ENCODE results near the gene P4HA3. TPM values are rescaled to one million over a fixed set of nuclear protein-coding genes. Genes with fewer than 3 reads are reported as not detected.

Gene P4HA3
- total RNA-seq, 1 experiment from 2014 or later: 0.13 TPM

DNA sequence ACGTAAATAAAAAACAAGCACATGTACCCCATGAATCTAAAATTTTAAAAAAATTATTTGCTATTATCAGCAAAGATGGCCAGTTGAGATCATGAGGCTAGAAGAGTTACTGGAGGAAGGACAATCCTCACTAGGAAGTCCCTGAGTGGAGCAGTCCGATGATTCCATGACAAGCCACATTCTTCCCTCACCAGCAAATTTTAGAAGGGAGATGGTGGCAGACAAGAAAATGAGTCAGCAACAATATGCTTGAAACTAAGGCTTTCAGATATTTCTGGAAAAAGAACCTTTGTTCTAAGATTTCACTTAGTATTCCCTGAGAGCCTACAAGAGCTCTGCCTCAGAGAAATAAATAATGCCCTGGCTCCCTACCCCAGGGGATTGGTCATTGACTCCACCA, 34.9 kb downstream of the P4HA3 start:
- DNase-seq (ENCODE audit: low spot score): no peak
- H3K27ac Mint-ChIP-seq: no peak overlapping the region
- H3K36me3 Mint-ChIP-seq: no peaks in the 10 kb centered on the region
- ATAC-seq: no peak
- no peaks in the 10 kb centered on the region for H3K9me3 Mint-ChIP-seq
- no peak overlapping the region for H3K4me3 Mint-ChIP-seq
- H3K27me3 Mint-ChIP-seq (ENCODE audit: low read depth): no peaks in the 10 kb centered on the region; the same call in 1 of the 2 replicates
- TF ChIP-seq, protein P1, sequence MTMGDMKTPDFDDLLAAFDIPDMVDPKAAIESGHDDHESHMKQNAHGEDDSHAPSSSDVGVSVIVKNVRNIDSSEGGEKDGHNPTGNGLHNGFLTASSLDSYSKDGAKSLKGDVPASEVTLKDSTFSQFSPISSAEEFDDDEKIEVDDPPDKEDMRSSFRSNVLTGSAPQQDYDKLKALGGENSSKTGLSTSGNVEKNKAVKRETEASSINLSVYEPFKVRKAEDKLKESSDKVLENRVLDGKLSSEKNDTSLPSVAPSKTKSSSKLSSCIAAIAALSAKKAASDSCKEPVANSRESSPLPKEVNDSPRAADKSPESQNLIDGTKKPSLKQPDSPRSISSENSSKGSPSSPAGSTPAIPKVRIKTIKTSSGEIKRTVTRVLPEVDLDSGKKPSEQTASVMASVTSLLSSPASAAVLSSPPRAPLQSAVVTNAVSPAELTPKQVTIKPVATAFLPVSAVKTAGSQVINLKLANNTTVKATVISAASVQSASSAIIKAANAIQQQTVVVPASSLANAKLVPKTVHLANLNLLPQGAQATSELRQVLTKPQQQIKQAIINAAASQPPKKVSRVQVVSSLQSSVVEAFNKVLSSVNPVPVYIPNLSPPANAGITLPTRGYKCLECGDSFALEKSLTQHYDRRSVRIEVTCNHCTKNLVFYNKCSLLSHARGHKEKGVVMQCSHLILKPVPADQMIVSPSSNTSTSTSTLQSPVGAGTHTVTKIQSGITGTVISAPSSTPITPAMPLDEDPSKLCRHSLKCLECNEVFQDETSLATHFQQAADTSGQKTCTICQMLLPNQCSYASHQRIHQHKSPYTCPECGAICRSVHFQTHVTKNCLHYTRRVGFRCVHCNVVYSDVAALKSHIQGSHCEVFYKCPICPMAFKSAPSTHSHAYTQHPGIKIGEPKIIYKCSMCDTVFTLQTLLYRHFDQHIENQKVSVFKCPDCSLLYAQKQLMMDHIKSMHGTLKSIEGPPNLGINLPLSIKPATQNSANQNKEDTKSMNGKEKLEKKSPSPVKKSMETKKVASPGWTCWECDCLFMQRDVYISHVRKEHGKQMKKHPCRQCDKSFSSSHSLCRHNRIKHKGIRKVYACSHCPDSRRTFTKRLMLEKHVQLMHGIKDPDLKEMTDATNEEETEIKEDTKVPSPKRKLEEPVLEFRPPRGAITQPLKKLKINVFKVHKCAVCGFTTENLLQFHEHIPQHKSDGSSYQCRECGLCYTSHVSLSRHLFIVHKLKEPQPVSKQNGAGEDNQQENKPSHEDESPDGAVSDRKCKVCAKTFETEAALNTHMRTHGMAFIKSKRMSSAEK (CRISPR knock-in tag; IDR thresholded peaks at IDR 0.05; ENCODE audit: borderline replicate concordance): no peak
- TF ChIP-seq ZNF317 (CRISPR knock-in tag; IDR thresholded peaks at IDR 0.05; ENCODE audit: borderline replicate concordance, low read depth): no peak
- ChIA-PET POLR2A (no interaction called here), CTCF (no interaction called here)
- no peaks in the 10 kb centered on the region for H3K4me1 Mint-ChIP-seq

- H3K4me1 Mint-ChIP-seq: no peaks in the 10 kb centered on the region
- DNase-seq (ENCODE audit: low spot score) (no peak), ATAC-seq (no peak)
- no peaks in the 10 kb centered on the region for H3K36me3 Mint-ChIP-seq
- CTCF ChIA-PET: interaction anchor here (1.7 kb wide), 1 partner anchor 17 kb away, joined by 6 read pairs; no protein-coding TSS in a partner anchor
- no peak overlapping the region for H3K27ac Mint-ChIP-seq
- H3K9me3 Mint-ChIP-seq: no peaks in the 10 kb centered on the region
- POLR2A ChIA-PET: no interaction called here
- H3K27me3 Mint-ChIP-seq (ENCODE audit: low read depth): no peaks in the 10 kb centered on the region; the same call in 1 of the 2 replicates
- no peak overlapping the region for H3K4me3 Mint-ChIP-seq
- TF ChIP-seq, protein P2, sequence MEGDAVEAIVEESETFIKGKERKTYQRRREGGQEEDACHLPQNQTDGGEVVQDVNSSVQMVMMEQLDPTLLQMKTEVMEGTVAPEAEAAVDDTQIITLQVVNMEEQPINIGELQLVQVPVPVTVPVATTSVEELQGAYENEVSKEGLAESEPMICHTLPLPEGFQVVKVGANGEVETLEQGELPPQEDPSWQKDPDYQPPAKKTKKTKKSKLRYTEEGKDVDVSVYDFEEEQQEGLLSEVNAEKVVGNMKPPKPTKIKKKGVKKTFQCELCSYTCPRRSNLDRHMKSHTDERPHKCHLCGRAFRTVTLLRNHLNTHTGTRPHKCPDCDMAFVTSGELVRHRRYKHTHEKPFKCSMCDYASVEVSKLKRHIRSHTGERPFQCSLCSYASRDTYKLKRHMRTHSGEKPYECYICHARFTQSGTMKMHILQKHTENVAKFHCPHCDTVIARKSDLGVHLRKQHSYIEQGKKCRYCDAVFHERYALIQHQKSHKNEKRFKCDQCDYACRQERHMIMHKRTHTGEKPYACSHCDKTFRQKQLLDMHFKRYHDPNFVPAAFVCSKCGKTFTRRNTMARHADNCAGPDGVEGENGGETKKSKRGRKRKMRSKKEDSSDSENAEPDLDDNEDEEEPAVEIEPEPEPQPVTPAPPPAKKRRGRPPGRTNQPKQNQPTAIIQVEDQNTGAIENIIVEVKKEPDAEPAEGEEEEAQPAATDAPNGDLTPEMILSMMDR (IDR thresholded peaks at IDR 0.05): no peak
- TF ChIP-seq ZNF263 (CRISPR knock-in tag; IDR thresholded peaks at IDR 0.05; ENCODE audit: low read depth): no peak
- no peak for TF ChIP-seq NR2C2 (CRISPR knock-in tag; IDR thresholded peaks at IDR 0.05)
- TF ChIP-seq, protein P3, sequence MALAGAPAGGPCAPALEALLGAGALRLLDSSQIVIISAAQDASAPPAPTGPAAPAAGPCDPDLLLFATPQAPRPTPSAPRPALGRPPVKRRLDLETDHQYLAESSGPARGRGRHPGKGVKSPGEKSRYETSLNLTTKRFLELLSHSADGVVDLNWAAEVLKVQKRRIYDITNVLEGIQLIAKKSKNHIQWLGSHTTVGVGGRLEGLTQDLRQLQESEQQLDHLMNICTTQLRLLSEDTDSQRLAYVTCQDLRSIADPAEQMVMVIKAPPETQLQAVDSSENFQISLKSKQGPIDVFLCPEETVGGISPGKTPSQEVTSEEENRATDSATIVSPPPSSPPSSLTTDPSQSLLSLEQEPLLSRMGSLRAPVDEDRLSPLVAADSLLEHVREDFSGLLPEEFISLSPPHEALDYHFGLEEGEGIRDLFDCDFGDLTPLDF (CRISPR knock-in tag; IDR thresholded peaks at IDR 0.05): no peak
- TF ChIP-seq ARID4B (CRISPR knock-in tag; IDR thresholded peaks at IDR 0.05; ENCODE audit: borderline replicate concordance): no peak
- TF ChIP-seq SP1 (CRISPR knock-in tag; conservative IDR thresholded peaks at IDR 0.05): no peak
- no peak for TF ChIP-seq NFE2L1 (CRISPR knock-in tag; IDR thresholded peaks at IDR 0.05)
- TF ChIP-seq MLX (CRISPR knock-in tag; IDR thresholded peaks at IDR 0.05): no peak
- TF ChIP-seq PREB (CRISPR knock-in tag; IDR thresholded peaks at IDR 0.05; ENCODE audit: borderline replicate concordance): no peak
- TF ChIP-seq ZNF425 (CRISPR knock-in tag; conservative IDR thresholded peaks at IDR 0.05): no peak
- TF ChIP-seq PRDM15 (CRISPR knock-in tag; IDR thresholded peaks at IDR 0.05): no peak
Measured at GRCh38 chr11:74272276-74272675, 39.2 kb downstream of the P4HA3 start.
